Lower leg skin (tissue), 4 donors: ENCODE measurements around the gene CORO1C. TPM values are rescaled to one million over a fixed set of nuclear protein-coding genes. Genes with fewer than 3 reads are reported as not detected.

Source experiments
- DNase-seq, 2 donors: peaks; one replicate each; pipeline ENCODE4 v3.0.0-alpha.2; 2019; ENCODE audit warnings: low spot score in 2 of 2
- H3K4me3 ChIP-seq: fragments of 200-600 bp; sonication (generic); 2 replicates; pipeline ENCODE4 v1.5.1; 2017; ENCODE audit warnings: mild to moderate bottlenecking, low read depth; ENCODE audit not compliant: poor library complexity, severe bottlenecking
- POLR2A ChIP-seq, 2 donors: fragments of 450-650 bp; IDR thresholded peaks; one replicate each; pipeline ENCODE4 v1.6.1; 2016 to 2017; ENCODE audit warnings: antibody characterized with exemption in 2 of 2, mild to moderate bottlenecking in 1 of 2, moderate library complexity in 1 of 2
- WGBS, 2 donors: methylation state at CpG; one replicate each; pipeline ENCODE4 v1.1.5; 2018; 5-methylcytosine and 5-hydroxymethylcytosine counted together
- intact Hi-C: fragments of 100-400 bp; cut with DNase I; formaldehyde crosslinking; loops from one replicate; pipeline ENCODE4 v1.15.0; 2023; ENCODE audit warnings: low total_unique reads
- total RNA-seq, 4 donors: library from RNA; depleted of rRNA; stranded (reverse); fragments of >200 nt; gene quantifications; one replicate each; pipeline ENCODE4 v1.1.0, GENCODE V29; 2016
- TF ChIP-seq, protein P1 (sequence below), 3 donors: fragments of 450-650 bp; IDR thresholded peaks; one replicate each; pipeline ENCODE4 v1.5.1; 2016; ENCODE audit warnings: antibody characterized with exemption in 3 of 3, mild to moderate bottlenecking in 3 of 3, moderate library complexity in 2 of 3

The CORO1C gene
- total RNA-seq, 4 donors from 2014 or later, result 86.5 to 193 (median 146) TPM

DNA sequence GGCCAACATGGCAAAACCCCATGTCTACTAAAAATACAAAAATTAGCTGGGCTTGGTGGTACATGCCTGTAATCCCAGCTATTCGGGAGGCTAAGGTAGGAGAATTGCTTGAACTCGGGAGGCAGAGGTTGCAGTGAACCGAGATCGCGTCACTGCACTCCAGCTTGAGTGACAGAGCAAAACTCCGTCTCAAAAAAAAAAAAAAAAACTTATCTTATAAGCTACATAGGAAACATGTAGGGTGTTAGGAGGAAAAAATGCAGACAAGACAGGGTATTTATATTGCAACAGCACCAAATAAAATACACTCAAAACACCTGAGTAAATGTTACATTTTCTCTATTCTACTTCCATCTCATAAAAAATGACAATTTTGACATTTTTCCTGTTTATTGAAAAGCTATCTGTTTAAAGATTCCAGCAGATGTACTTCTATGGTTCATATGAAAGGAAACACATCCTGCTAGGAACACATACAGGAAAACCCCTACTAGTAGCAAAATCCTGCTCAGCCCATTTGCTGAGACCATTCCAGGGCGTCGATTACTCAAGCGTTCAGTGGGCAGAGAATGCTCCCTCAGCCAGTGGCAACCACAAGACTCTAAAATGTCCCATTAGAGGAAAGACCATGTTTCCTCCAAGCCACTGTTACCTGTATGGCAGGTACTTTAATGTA, 19.7 kb downstream of the CORO1C start:
- intact Hi-C loops, result no loop called here
- H3K4me3 ChIP-seq, result no peak overlapping the region
- 82 to 90% methylated on average over 9 of the region's 9 CpGs for WGBS, 2 donors
- no peak for DNase-seq
- no peak for TF ChIP-seq POLR2A (IDR thresholded peaks at IDR 0.05)
- TF ChIP-seq, protein P1, sequence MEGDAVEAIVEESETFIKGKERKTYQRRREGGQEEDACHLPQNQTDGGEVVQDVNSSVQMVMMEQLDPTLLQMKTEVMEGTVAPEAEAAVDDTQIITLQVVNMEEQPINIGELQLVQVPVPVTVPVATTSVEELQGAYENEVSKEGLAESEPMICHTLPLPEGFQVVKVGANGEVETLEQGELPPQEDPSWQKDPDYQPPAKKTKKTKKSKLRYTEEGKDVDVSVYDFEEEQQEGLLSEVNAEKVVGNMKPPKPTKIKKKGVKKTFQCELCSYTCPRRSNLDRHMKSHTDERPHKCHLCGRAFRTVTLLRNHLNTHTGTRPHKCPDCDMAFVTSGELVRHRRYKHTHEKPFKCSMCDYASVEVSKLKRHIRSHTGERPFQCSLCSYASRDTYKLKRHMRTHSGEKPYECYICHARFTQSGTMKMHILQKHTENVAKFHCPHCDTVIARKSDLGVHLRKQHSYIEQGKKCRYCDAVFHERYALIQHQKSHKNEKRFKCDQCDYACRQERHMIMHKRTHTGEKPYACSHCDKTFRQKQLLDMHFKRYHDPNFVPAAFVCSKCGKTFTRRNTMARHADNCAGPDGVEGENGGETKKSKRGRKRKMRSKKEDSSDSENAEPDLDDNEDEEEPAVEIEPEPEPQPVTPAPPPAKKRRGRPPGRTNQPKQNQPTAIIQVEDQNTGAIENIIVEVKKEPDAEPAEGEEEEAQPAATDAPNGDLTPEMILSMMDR (IDR thresholded peaks at IDR 0.05), result no peak

DNA sequence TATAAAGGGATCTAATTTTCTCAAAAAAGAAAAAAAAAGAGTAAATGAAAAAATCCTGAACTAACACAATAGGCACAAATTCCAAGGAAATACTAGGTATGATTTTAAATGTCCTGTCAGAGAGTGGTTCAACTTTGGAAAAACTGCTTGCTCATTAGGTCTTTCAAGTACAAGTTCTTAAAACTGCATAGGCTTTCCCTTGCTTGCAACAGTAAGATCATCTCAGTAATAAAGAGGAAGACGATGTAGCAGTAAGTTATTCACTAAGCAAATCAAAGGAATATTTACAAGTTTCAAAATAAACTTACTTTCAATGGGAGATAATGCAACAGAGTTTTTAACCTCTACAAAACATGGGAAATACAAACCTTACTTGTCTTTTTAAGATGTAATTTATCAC, 21.6 kb downstream of the CORO1C start:
- intact Hi-C loops, result no loop called here
- no peak for DNase-seq
- WGBS, 2 donors, result 44 to 50% methylated on average over 1 of the region's 1 CpG
- TF ChIP-seq, protein P1 (IDR thresholded peaks at IDR 0.05), result no peak
- no peak for TF ChIP-seq POLR2A (IDR thresholded peaks at IDR 0.05)
- no peak overlapping the region for H3K4me3 ChIP-seq

DNA sequence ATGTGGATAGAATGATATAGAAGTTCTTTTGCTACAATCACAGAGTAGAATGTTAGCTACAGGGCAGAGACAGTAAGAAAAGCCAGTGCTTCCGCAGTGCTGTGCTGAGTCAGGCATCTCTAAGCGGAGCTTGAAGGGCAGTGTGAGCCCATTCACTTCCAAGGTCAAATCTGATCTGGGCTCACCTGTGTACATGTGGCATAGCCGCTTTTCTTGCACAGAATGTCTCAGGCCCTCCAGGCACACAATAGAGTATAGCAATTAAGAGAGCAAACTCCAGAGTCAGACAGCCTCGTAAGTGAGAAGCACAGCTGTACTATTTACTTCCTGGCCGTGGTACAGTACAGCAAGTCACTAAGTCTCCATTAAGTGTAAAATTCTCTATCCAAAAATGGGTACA, 26.8 kb downstream of the CORO1C start:
- intact Hi-C loops, result no loop called here
- WGBS, 2 donors, result 84 to 85% methylated on average over 5 of the region's 5 CpGs
- TF ChIP-seq, protein P1 (IDR thresholded peaks at IDR 0.05), result no peak
- no peak for TF ChIP-seq POLR2A (IDR thresholded peaks at IDR 0.05)
- DNase-seq, result no peak
- no peak overlapping the region for H3K4me3 ChIP-seq

DNA sequence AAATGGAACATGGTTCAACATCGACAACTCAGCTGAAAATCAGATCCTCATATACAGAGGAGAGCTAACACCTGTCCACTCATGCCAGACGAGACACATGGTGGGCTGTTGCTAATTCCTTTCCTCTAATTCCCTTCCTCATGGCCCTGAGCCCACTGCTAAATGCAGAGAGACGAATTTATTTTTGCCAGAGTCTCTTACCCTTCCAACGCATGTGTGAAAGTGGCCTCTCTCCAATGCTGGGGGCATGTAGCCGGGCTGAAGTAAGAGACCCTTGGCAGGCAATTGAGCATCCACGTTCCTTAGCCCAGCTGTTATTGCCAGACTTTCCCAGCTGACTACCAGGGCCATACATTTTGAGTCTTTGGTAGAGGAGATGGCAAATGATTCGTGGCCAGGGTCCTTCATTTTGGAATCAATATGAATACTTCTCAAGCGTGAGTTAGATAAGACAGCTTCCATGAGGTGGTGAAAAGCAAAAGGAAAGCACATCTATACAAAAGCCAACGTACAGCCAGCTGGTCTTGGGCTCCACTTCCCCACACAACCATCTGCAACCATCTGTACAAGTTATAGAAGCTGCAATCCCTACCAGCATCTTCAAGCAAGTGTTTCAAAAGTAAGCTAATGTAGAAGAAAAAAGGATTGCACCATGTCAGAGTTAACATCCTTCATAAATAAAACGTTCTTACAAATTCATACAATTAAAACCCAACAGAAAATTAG, 28.6 kb downstream of the CORO1C start:
- intact Hi-C loops, result no loop called here
- 64 to 69% methylated on average over 10 of the region's 10 CpGs for WGBS, 2 donors
- TF ChIP-seq, protein P1 (IDR thresholded peaks at IDR 0.05), result no peak
- TF ChIP-seq POLR2A (IDR thresholded peaks at IDR 0.05), result no peak
- DNase-seq, result no peak
- no peak overlapping the region for H3K4me3 ChIP-seq

DNA sequence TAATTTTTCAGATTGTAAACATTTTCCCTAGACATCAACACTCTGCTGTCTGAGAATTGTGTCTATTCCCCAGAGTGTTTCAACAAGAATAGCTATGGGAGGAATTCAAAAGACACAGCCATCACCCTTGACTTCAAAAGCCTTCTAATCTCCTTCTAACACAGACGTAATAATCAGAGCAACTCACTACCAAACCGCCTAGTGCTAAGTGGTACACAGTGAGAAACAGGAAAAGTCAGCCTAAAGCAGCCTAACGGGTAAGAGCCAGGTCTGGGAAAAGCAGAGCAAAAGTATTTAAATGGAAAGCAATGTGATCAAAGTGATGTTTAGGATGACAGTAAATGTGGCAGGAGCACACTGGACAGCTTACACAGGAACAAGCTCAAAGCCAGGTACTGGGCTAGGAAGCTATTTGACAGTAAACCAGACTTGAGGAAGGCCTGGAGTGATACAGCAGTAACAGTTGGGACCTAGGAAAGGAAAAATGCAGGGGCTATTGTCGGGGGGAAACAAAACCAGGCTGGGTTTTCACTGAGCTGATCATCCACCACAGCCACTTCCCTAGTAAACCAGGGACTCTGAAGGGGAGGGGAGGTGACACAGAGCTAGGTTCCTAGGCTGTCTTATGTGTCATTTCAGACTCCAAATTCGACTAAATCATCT, 29.4 kb downstream of the CORO1C start:
- 31 to 33% methylated on average over 5 of the region's 5 CpGs for WGBS, 2 donors
- DNase-seq, result no peak
- TF ChIP-seq, protein P1 (IDR thresholded peaks at IDR 0.05), result no peak
- no peak for TF ChIP-seq POLR2A (IDR thresholded peaks at IDR 0.05)
- no peak overlapping the region for H3K4me3 ChIP-seq
- intact Hi-C loops, result no loop called here
